ENCODE data around the gene KLF6. TPM values are rescaled to one million over a fixed set of nuclear protein-coding genes. Genes with fewer than 3 reads are reported as not detected.
A peak's percentile ranks its signal among the peaks of the same experiment; 100 is the strongest.

The KLF6 gene
- total and polyA plus RNA-seq, 2 of the 4 experiments (the other 2 are of a cell fraction), result 69.0 to 123 TPM

- no peak overlapping the region; the same call in 1 of the 2 replicates for H2BK120ac ChIP-seq (ENCODE audit: low read depth, low read length)
- H3K9me1 ChIP-seq (ENCODE audit: insufficient read depth, low read length), result no peaks in the 10 kb centered on the region
- H3K4me1 ChIP-seq (ENCODE audit: control insufficient read depth, insufficient read depth, low read length), result peaks cover 3% of the 10 kb centered on the region; the same call in 1 of the 2 replicates
- ChIA-PET POLR2A (ENCODE audit: unreplicated experiment) (no interaction called here), CTCF (interaction anchor here (0.7 kb wide), 1 partner anchor 27 kb away, joined by 3 read pairs; no protein-coding TSS in a partner anchor)
- ATAC-seq (ENCODE audit: low read depth) (no peak), DNase-seq (no peak)
- H3K36me3 ChIP-seq (ENCODE audit: control insufficient read depth, insufficient read depth, low read length), result no peaks in the 10 kb centered on the region
- H3K27me3 ChIP-seq (ENCODE audit: control insufficient read depth, insufficient read depth, low read length), result no peaks in the 10 kb centered on the region
- peak overlapping the region; percentile 20; the same call in 1 of the 3 replicates for H2BK15ac ChIP-seq (ENCODE audit: low read depth, low read length)
- intact Hi-C loops (cut with micrococcal nuclease), result no loop called here
- BruUV-seq (replicated peaks), result no TSS peak
- WGBS, 2 experiments (ENCODE audit: extremely low coverage in 2 of 2, insufficient read length in 1 of 2), result no CpG with 5 or more reads among the region's 6 CpGs
- H4K5ac ChIP-seq (ENCODE audit: low read depth, low read length), result no peak overlapping the region; the same call in 1 of the 2 replicates
- H3K9me3 ChIP-seq (ENCODE audit: control insufficient read depth, insufficient read depth, low read length), result no peaks in the 10 kb centered on the region
- H2AFZ ChIP-seq (replicated peaks; ENCODE audit: low read length, poor library complexity), result peak overlapping the region; percentile 66
- H3K4me3 ChIP-seq (ENCODE audit: insufficient read depth, low read depth, low read length), result no peak overlapping the region
- no peak overlapping the region for H3K27ac ChIP-seq (ENCODE audit: insufficient read depth, low read length)
- H4K91ac ChIP-seq (ENCODE audit: insufficient read depth, low read depth, low read length), result no peak overlapping the region
- 0 out of 2 replicates have a peak overlapping the region, but pooled peaks have one; percentile 10 for H2BK20ac ChIP-seq (ENCODE audit: low read depth, low read length)
- no peaks in the 10 kb centered on the region for H4K20me1 ChIP-seq (ENCODE audit: insufficient read depth, low read length)
- H3K4ac ChIP-seq (ENCODE audit: low read depth, low read length), result no peak overlapping the region
- no peaks in the 10 kb centered on the region for H3K79me1 ChIP-seq (ENCODE audit: low read depth in 1 of 2, low read length in 2 of 2)
- in situ Hi-C loops (cut with MboI; ENCODE audit: low sequenced_read_pairs), result no loop called here
- peak overlapping the region in 1 of 2 experiments; percentile 8; a peak in 1 of 4 replicates for H4K8ac ChIP-seq (ENCODE audit: low read depth in 2 of 2, low read length in 2 of 2)
- H2AK9ac ChIP-seq (replicated peaks; ENCODE audit: low read depth, low read length, poor library complexity), result no peak overlapping the region
- 0 out of 2 replicates have a peak overlapping the region, but pooled peaks have one; percentile 7 for H3K14ac ChIP-seq (replicated peaks; ENCODE audit: low read depth, low read length)
- dilution Hi-C loops (cut with HindIII; ENCODE audit: low sequenced_read_pairs, unreplicated experiment), result no loop called here
- peak overlapping the region; percentile 52; the same call in 1 of the 2 replicates for H3K4me2 ChIP-seq (ENCODE audit: low read depth, low read length)
- H3K9ac ChIP-seq (ENCODE audit: low read depth, low read length), result no peak overlapping the region
- 0 out of 2 replicates have a peak overlapping the region, but pooled peaks have one; percentile 20 for H2AK5ac ChIP-seq (ENCODE audit: low read depth, low read length)
- H3K23ac ChIP-seq (ENCODE audit: low read depth, low read length), result no peak overlapping the region; the same call in 1 of the 2 replicates
- H3K56ac ChIP-seq (ENCODE audit: extremely low read depth, insufficient read depth, low read length), result no peak overlapping the region
- no peak overlapping the region for H3K18ac ChIP-seq (ENCODE audit: low read depth, low read length)
- no peak overlapping the region for H2BK5ac ChIP-seq (ENCODE audit: low read depth, low read length, poor library complexity, severe bottlenecking)
- TF ChIP-seq USF2 (IDR thresholded peaks at IDR 0.05; ENCODE audit: low read depth, low read length) (no peak), SMC3 (IDR thresholded peaks at IDR 0.05; ENCODE audit: low read depth, low read length) (no peak), ELK1 (IDR thresholded peaks at IDR 0.05; ENCODE audit: borderline replicate concordance, low read depth, low read length) (no peak), MXI1 (IDR thresholded peaks at IDR 0.05; ENCODE audit: borderline replicate concordance, low read depth, low read length) (no peak), CTCF (conservative IDR thresholded peaks at IDR 0.05; ENCODE audit: low read depth, low read length) (no peak), FOS (IDR thresholded peaks at IDR 0.05; ENCODE audit: low read depth, low read length) (no peak), MAFK (IDR thresholded peaks at IDR 0.05; ENCODE audit: low read depth, low read length) (no peak), MAZ (IDR thresholded peaks at IDR 0.05; ENCODE audit: borderline replicate concordance, low read depth, low read length) (no peak), CHD1 (IDR thresholded peaks at IDR 0.05; ENCODE audit: low read depth, low read length) (no peak), RFX5 (IDR thresholded peaks at IDR 0.05; ENCODE audit: low read depth, low read length) (no peak)
Observed at GRCh38 chr10:3741688-3742461, 43.1 kb downstream of the KLF6 start.
